Measurements from ENCODE around the gene TATDN3.
A peak's percentile ranks its signal among the peaks of the same experiment; 100 is the strongest.
"Not testable (repeated sequence)": the region's sequence is repeated elsewhere in the genome, so short reads cannot be mapped to it uniquely, and the experiment has no call there.

The TATDN3 gene

DNA sequence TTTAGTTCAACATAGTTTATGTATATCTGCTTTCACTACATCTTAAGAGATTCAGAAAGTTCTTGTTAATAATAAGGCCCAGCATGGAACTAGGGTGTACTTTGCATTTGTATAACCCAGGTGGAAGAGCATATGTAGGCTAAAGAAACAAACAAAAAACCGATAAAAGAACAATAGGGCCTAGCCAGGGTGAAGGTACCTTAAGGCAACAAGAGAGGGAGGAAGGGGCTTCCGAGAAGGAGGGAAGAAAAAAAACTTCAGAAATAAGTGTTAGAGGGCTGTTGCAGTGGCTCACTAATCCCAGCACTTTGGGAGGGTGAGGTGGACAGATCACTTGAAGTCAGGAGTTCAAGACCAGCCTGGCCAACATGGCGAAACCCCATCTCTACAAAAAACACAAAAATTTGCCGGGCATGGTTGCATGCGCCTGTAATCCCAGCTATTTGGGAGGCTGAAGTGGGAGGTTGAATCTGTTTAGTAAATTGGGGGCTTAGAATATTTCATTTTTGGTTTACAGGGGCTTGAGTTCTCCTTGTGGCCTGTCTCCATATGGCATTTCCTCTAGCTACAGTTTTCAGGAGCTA lies 60.5 kb downstream of the TATDN3 start:
- no peak for TF ChIP-seq TAF1 (IDR thresholded peaks at IDR 0.05; ENCODE audit: low read depth, low read length)
- no peak for TF ChIP-seq SPI1 (IDR thresholded peaks at IDR 0.05; ENCODE audit: low read depth, low read length)
- TF ChIP-seq POLR2AphosphoS5 (IDR thresholded peaks at IDR 0.05; ENCODE audit: low read depth, low read length) = no peak
- TF ChIP-seq POU2F2 (IDR thresholded peaks at IDR 0.05; ENCODE audit: low read depth, low read length) = no peak
- no peak for TF ChIP-seq PAX5 (IDR thresholded peaks at IDR 0.05; ENCODE audit: insufficient read depth, low read length, severe bottlenecking)
- TF ChIP-seq POLR2A (IDR thresholded peaks at IDR 0.05; ENCODE audit: low read depth, low read length) = no peak
- no peak for DNase-seq (ENCODE audit: insufficient read length, low spot score)
- FAIRE-seq = no peak

DNA sequence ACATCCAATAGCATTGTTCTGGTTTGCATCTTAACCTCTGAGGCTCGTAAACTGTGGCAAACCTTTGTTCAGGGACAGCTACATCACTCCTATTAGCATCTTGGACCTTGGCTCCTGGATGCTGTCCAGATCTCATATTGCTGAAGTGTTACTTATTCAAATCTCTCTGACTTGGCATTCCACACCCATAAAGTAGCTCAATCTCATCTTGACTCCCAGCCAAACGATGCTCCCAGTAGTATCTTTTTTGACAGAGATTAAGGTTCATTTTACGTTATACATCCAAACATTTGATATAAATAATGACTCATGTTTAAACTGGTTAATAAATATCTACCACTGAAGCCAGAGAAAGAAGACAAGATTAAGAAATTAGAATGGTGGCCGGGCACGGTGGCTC lies 62.0 kb downstream of the TATDN3 start:
- TF ChIP-seq POLR2AphosphoS5 (IDR thresholded peaks at IDR 0.05; ENCODE audit: low read depth, low read length) (no peak), SPI1 (IDR thresholded peaks at IDR 0.05; ENCODE audit: low read depth, low read length) (no peak), POLR2A (IDR thresholded peaks at IDR 0.05; ENCODE audit: low read depth, low read length) (no peak), PAX5 (IDR thresholded peaks at IDR 0.05; ENCODE audit: insufficient read depth, low read length, severe bottlenecking) (no peak), TAF1 (IDR thresholded peaks at IDR 0.05; ENCODE audit: low read depth, low read length) (no peak), POU2F2 (IDR thresholded peaks at IDR 0.05; ENCODE audit: low read depth, low read length) (no peak)
- FAIRE-seq = no peak
- DNase-seq (ENCODE audit: insufficient read length, low spot score) = no peak

DNA sequence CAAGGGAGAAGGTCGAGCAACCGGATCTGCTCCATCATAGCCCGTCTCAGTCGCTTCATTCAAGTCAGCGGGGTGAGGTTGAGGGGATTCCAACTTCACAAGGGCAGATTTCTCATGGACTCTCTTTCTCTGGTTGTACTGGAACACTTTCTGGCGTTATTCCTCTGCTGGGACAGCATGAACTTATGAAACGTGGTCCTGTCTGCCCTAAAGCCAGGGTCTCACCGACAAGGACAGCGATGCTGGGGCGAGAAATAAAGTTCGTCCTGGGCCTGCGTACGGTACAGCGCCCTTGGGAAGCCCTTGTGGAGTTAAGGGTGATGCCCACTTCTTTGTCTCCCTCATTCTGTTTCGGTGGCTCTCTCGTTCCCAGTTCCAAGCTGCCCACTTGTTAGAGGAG lies 65.1 kb downstream of the TATDN3 start:
- TF ChIP-seq SPI1 (IDR thresholded peaks at IDR 0.05; ENCODE audit: low read depth, low read length) (no peak), PAX5 (IDR thresholded peaks at IDR 0.05; ENCODE audit: insufficient read depth, low read length, severe bottlenecking) (no peak), TAF1 (IDR thresholded peaks at IDR 0.05; ENCODE audit: low read depth, low read length) (no peak), POU2F2 (IDR thresholded peaks at IDR 0.05; ENCODE audit: low read depth, low read length) (no peak), POLR2A (IDR thresholded peaks at IDR 0.05; ENCODE audit: low read depth, low read length) (no peak), POLR2AphosphoS5 (IDR thresholded peaks at IDR 0.05; ENCODE audit: low read depth, low read length) (no peak)
- DNase-seq (ENCODE audit: insufficient read length, low spot score) = no peak
- FAIRE-seq = no peak

DNA sequence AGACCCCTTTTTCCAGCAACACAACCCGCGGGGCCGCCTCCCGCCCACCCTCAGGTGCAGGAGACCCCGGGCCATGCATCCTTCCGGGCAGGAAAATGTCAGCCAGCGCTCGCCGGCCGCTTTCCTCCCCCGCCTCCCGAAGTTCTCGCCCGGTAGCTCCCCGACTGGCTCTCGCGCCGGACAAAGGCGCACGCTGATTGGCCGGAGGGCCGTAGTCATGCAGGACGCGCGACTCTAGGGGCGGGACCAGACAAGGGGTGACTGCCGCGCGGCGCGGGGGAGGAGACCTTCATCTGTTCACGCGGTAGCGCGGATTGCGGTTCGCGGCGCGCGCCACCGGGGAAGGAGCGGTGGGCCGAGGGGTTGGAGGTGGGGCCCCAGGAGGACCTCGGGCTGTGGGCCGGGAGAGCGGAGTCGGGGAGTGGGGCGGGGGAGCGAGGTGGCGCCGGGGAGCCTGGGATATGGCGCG lies 66.3 kb downstream of the TATDN3 start, which contains the start of gene FLVCR1:
TSS of gene FLVCR1 (plus strand) at position 284 of the 469 bp plus-strand sequence. CDS start at position 462, 178 bp downstream.
- TF ChIP-seq POU2F2 (IDR thresholded peaks at IDR 0.05; ENCODE audit: low read depth, low read length) (peak; percentile 61; the same call in 1 of the 2 replicates), PAX5 (IDR thresholded peaks at IDR 0.05; ENCODE audit: insufficient read depth, low read length, severe bottlenecking) (no peak), POLR2AphosphoS5 (IDR thresholded peaks at IDR 0.05; ENCODE audit: low read depth, low read length) (0 out of 2 replicates have a peak, but pooled peaks have one; percentile 71), SPI1 (IDR thresholded peaks at IDR 0.05; ENCODE audit: low read depth, low read length) (no peak), TAF1 (IDR thresholded peaks at IDR 0.05; ENCODE audit: low read depth, low read length) (peak; percentile 65; the same call in 1 of the 2 replicates), POLR2A (IDR thresholded peaks at IDR 0.05; ENCODE audit: low read depth, low read length) (peak; percentile 75)
- FAIRE-seq (peak; percentile 99), DNase-seq (ENCODE audit: insufficient read length, low spot score) (peak; percentile 94)

DNA sequence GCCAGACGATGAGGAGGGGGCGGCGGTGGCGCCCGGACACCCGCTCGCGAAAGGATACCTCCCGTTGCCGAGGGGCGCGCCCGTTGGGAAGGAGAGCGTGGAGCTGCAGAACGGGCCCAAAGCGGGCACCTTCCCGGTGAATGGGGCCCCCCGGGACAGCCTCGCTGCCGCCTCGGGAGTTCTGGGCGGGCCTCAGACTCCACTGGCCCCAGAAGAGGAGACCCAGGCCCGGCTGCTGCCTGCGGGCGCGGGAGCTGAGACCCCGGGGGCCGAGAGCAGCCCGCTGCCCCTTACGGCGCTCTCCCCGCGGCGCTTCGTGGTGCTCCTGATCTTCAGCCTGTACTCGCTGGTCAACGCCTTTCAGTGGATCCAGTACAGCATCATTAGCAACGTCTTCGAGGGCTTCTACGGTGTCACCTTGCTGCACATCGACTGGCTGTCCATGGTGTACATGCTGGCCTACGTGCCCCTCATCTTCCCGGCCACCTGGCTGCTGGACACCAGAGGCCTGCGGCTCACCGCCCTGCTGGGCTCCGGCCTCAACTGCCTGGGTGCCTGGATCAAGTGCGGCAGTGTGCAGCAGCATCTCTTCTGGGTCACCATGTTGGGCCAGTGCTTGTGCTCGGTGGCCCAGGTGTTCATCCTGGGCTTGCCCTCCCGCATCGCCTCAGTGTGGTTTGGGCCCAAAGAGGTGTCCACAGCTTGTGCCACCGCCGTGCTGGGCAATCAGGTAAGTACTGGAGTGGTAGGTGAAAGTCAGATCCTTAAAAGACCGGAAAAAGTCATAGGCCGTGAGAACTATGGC lies 67.0 kb downstream of the TATDN3 start:
- FAIRE-seq (peak; percentile 74), DNase-seq (ENCODE audit: insufficient read length, low spot score) (peak; percentile 19)
- TF ChIP-seq PAX5 (IDR thresholded peaks at IDR 0.05; ENCODE audit: insufficient read depth, low read length, severe bottlenecking) (no peak), POLR2AphosphoS5 (IDR thresholded peaks at IDR 0.05; ENCODE audit: low read depth, low read length) (no peak), POU2F2 (IDR thresholded peaks at IDR 0.05; ENCODE audit: low read depth, low read length) (no peak)

DNA sequence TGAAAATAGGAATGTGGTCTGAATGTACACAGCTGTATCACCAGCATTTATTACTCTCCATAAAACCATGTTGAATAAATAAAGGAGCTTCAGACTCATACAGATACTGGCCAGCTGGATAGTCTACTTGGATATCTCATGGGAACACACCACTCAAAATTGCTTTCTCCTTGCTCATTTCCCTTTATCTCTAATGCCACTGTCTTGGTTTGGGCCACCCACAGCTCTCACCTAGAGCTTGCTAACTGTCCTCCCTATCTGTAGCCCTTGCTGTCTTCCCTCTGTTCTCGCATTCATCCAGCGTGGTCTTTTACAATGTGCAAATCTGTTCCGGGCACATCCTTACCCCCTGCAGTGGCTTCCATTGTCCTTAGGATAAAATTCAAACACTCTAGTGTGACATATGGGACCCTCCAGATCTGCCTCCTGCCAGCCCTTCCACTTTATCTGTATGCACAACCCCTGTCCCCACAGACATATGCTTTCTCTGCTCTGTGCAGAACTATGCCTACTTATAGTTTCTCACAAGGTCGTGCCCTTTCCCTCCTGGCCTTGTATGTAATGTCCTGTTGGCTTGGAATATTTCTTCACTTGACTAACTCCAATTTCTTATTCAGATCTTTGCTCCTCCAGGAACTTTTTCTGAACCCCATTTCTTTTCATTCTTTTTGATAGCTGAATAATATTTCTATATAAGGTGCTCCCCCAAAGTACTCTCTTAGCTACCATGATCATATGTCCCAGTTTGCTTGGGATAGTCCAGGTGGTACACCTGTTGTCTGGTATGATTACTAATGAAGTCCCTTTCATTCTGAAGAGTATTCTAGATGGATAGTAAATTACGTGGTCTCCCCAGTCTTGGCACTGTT lies 69.3 kb downstream of the TATDN3 start:
- DNase-seq (ENCODE audit: insufficient read length, low spot score) = no peak
- TF ChIP-seq POLR2AphosphoS5 (IDR thresholded peaks at IDR 0.05; ENCODE audit: low read depth, low read length) (no peak), POU2F2 (IDR thresholded peaks at IDR 0.05; ENCODE audit: low read depth, low read length) (no peak), SPI1 (IDR thresholded peaks at IDR 0.05; ENCODE audit: low read depth, low read length) (no peak), POLR2A (IDR thresholded peaks at IDR 0.05; ENCODE audit: low read depth, low read length) (no peak), TAF1 (IDR thresholded peaks at IDR 0.05; ENCODE audit: low read depth, low read length) (no peak), PAX5 (IDR thresholded peaks at IDR 0.05; ENCODE audit: insufficient read depth, low read length, severe bottlenecking) (no peak)
- no peak for FAIRE-seq

DNA sequence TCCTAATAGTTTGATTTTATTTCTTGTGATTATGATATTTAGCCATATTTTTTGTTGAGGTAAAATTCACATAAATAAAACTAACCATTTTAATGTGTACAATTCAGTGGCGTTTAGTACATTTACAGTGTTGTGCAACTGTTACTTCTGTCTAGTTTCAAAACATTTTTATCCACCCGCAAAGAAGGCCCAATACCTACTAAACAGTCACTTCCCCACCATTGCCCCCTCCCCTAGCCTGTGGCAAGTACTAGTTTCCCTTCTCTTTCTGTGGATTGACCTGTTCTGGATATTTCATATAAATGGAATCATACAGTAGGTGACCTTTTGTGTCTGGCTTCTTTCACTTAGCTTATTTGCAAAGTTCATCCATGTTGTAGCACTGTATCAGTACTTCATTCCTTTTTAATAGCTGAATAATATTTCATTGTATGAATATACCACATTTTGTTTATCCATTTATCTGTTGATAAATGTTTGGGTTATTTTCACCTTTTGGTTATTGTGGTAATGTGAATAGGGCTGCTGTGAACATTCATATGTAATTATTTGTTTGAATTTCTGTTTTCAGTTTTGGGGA lies 70.5 kb downstream of the TATDN3 start:
- no peak for DNase-seq (ENCODE audit: insufficient read length, low spot score)
- no peak for FAIRE-seq
- no peak for TF ChIP-seq POLR2AphosphoS5 (IDR thresholded peaks at IDR 0.05; ENCODE audit: low read depth, low read length)
- no peak for TF ChIP-seq SPI1 (IDR thresholded peaks at IDR 0.05; ENCODE audit: low read depth, low read length)
- TF ChIP-seq TAF1 (IDR thresholded peaks at IDR 0.05; ENCODE audit: low read depth, low read length) = no peak
- no peak for TF ChIP-seq POLR2A (IDR thresholded peaks at IDR 0.05; ENCODE audit: low read depth, low read length)
- no peak for TF ChIP-seq POU2F2 (IDR thresholded peaks at IDR 0.05; ENCODE audit: low read depth, low read length)

DNA sequence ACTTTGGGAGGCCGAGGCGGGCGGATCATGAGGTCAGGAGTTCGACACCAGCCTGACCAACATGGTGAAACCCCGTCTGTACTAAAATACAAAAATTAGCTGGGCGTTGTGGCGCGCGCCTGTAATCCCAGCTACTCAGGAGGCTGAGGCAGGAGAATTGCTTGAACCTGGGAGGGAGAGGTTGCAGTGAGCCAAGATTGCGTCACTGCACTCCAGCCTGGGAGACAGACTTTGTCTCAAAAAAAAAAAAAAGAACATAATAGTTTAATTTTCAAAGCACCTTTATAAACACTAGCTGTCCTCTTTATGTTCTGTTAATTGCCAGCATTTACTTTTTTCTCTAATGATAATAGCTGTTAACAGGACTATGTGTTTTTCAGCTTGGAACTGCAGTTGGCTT lies 71.7 kb downstream of the TATDN3 start:
- FAIRE-seq; DNase-seq (ENCODE audit: insufficient read length, low spot score): not testable (repeated sequence)

DNA sequence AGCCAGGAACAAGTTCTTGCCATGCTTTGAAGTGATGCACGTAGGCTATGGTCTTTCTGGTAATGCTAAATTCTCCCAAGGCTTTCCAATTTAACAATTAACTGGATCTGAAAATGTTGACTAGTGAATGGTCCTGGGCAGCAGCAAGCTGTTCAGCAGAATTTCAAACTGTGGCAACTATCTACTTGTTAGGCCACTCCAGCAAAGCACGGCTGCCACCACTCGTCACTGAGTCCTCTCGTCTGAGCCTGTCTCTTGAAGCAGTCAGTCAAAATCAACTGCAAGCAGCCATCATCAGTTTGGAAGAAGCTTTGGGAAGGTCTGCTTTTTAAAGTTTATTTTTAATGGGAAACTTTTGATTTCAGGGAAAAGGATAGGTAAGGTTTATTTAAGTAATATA lies 72.5 kb downstream of the TATDN3 start:
- no peak for TF ChIP-seq TAF1 (IDR thresholded peaks at IDR 0.05; ENCODE audit: low read depth, low read length)
- no peak for TF ChIP-seq SPI1 (IDR thresholded peaks at IDR 0.05; ENCODE audit: low read depth, low read length)
- TF ChIP-seq PAX5 (IDR thresholded peaks at IDR 0.05; ENCODE audit: insufficient read depth, low read length, severe bottlenecking) = no peak
- TF ChIP-seq POU2F2 (IDR thresholded peaks at IDR 0.05; ENCODE audit: low read depth, low read length) = no peak
- TF ChIP-seq POLR2A (IDR thresholded peaks at IDR 0.05; ENCODE audit: low read depth, low read length) = no peak
- TF ChIP-seq POLR2AphosphoS5 (IDR thresholded peaks at IDR 0.05; ENCODE audit: low read depth, low read length) = no peak
- FAIRE-seq (no peak), DNase-seq (ENCODE audit: insufficient read length, low spot score) (no peak)

Data from GM12891 (cell line).